ENCODE data around the gene GAL3ST1. TPM values are rescaled to one million over a fixed set of nuclear protein-coding genes. Genes with fewer than 3 reads are reported as not detected.

Gene GAL3ST1
- polyA plus RNA-seq, 1 donor from 2014 or later, result 1.6 TPM

- Histone ChIP-seq H3K27me3 (ENCODE audit: insufficient read depth, low read depth, low read length) (peaks cover 18% of the 10 kb centered on the region), H3K27ac (ENCODE audit: low read length) (no peak overlapping the region), H3K9ac (ENCODE audit: low read length) (no peak overlapping the region), H3K36me3 (ENCODE audit: insufficient read depth, low read length) (no peaks in the 10 kb centered on the region), H3K4me3 (ENCODE audit: low read length) (no peak overlapping the region), H3K9me3 (ENCODE audit: low read length) (no peaks in the 10 kb centered on the region), H4K20me1 (ENCODE audit: insufficient read depth) (no peaks in the 10 kb centered on the region), H2AFZ (ENCODE audit: low read depth, low read length) (no peak overlapping the region), H3K79me2 (replicated peaks; ENCODE audit: insufficient read depth, low read length) (no peaks in the 10 kb centered on the region), H3F3A (ENCODE audit: insufficient read depth, low read length, poor library complexity, severe bottlenecking) (no peaks in the 10 kb centered on the region), H3K4me2 (ENCODE audit: low read length) (no peak overlapping the region), H3K9me2 (ENCODE audit: insufficient read depth, low read length) (no peaks in the 10 kb centered on the region)
- TF ChIP-seq CTCF (IDR thresholded peaks at IDR 0.05; ENCODE audit: poor library complexity, severe bottlenecking) (no peak), SMC3 (conservative IDR thresholded peaks at IDR 0.05; ENCODE audit: poor library complexity) (no peak), TAF1 (IDR thresholded peaks at IDR 0.05; ENCODE audit: low read depth) (no peak), MXI1 (conservative IDR thresholded peaks at IDR 0.05; ENCODE audit: poor library complexity, severe bottlenecking) (no peak), RAD21 (conservative IDR thresholded peaks at IDR 0.05) (no peak), EP300 (conservative IDR thresholded peaks at IDR 0.05; ENCODE audit: poor library complexity, severe bottlenecking) (no peak), POLR2AphosphoS5 (IDR thresholded peaks at IDR 0.05) (no peak), EZH2 (IDR thresholded peaks at IDR 0.05; ENCODE audit: borderline replicate concordance, insufficient read depth, low read length, poor library complexity, severe bottlenecking) (no peak)
- TF ChIP-seq, protein P1, sequence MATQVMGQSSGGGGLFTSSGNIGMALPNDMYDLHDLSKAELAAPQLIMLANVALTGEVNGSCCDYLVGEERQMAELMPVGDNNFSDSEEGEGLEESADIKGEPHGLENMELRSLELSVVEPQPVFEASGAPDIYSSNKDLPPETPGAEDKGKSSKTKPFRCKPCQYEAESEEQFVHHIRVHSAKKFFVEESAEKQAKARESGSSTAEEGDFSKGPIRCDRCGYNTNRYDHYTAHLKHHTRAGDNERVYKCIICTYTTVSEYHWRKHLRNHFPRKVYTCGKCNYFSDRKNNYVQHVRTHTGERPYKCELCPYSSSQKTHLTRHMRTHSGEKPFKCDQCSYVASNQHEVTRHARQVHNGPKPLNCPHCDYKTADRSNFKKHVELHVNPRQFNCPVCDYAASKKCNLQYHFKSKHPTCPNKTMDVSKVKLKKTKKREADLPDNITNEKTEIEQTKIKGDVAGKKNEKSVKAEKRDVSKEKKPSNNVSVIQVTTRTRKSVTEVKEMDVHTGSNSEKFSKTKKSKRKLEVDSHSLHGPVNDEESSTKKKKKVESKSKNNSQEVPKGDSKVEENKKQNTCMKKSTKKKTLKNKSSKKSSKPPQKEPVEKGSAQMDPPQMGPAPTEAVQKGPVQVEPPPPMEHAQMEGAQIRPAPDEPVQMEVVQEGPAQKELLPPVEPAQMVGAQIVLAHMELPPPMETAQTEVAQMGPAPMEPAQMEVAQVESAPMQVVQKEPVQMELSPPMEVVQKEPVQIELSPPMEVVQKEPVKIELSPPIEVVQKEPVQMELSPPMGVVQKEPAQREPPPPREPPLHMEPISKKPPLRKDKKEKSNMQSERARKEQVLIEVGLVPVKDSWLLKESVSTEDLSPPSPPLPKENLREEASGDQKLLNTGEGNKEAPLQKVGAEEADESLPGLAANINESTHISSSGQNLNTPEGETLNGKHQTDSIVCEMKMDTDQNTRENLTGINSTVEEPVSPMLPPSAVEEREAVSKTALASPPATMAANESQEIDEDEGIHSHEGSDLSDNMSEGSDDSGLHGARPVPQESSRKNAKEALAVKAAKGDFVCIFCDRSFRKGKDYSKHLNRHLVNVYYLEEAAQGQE (IDR thresholded peaks at IDR 0.05; ENCODE audit: borderline replicate concordance), result no peak
Measured at GRCh38 chr22:30539368-30539767, 35.1 kb downstream of the GAL3ST1 start.

- no peaks in the 10 kb centered on the region for H4K20me1 ChIP-seq (ENCODE audit: insufficient read depth)
- H3K27me3 ChIP-seq (ENCODE audit: insufficient read depth, low read depth, low read length), result peaks cover 18% of the 10 kb centered on the region
- H2AFZ ChIP-seq (ENCODE audit: low read depth, low read length), result no peak overlapping the region
- H3K79me2 ChIP-seq (replicated peaks; ENCODE audit: insufficient read depth, low read length), result no peaks in the 10 kb centered on the region
- H3F3A ChIP-seq (ENCODE audit: insufficient read depth, low read length, poor library complexity, severe bottlenecking), result no peaks in the 10 kb centered on the region
- no peak overlapping the region for H3K27ac ChIP-seq (ENCODE audit: low read length)
- H3K9ac ChIP-seq (ENCODE audit: low read length), result no peak overlapping the region
- no peak overlapping the region for H3K4me3 ChIP-seq (ENCODE audit: low read length)
- no peak overlapping the region for H3K4me2 ChIP-seq (ENCODE audit: low read length)
- no peaks in the 10 kb centered on the region for H3K9me2 ChIP-seq (ENCODE audit: insufficient read depth, low read length)
- no peaks in the 10 kb centered on the region for H3K9me3 ChIP-seq (ENCODE audit: low read length)
- TF ChIP-seq RAD21 (conservative IDR thresholded peaks at IDR 0.05) (no peak), CTCF (IDR thresholded peaks at IDR 0.05; ENCODE audit: poor library complexity, severe bottlenecking) (no peak), EZH2 (IDR thresholded peaks at IDR 0.05; ENCODE audit: borderline replicate concordance, insufficient read depth, low read length, poor library complexity, severe bottlenecking) (no peak), MXI1 (conservative IDR thresholded peaks at IDR 0.05; ENCODE audit: poor library complexity, severe bottlenecking) (no peak)
- TF ChIP-seq, protein P1 (IDR thresholded peaks at IDR 0.05; ENCODE audit: borderline replicate concordance), result no peak
- no peaks in the 10 kb centered on the region for H3K36me3 ChIP-seq (ENCODE audit: insufficient read depth, low read length)
Measured at GRCh38 chr22:30538280-30538679, 36.2 kb downstream of the GAL3ST1 start.

Data from neural cell (in vitro differentiated cells).